ENCODE measurements around the gene BTN3A1. TPM values are rescaled to one million over a fixed set of nuclear protein-coding genes. Genes with fewer than 3 reads are reported as not detected.
"Not testable (repeated sequence)": the region's sequence is repeated elsewhere in the genome, so short reads cannot be mapped to it uniquely, and the experiment has no call there.

BTN3A1 gene
- total RNA-seq, 4 donors from 2014 or later, result 34.9 to 84.2 (median 48.5) TPM

GRCh38 chr6:26372308-26373144 is 29.5 kb upstream of the BTN3A1 start:
- TF ChIP-seq CTCF (IDR thresholded peaks at IDR 0.05), result no peak
- no peak for TF ChIP-seq POLR2A (IDR thresholded peaks at IDR 0.05)
- no peaks in the 10 kb centered on the region for H3K9me3 ChIP-seq
- no peak for DNase-seq
- no peak overlapping the region for H3K4me3 ChIP-seq
- no peak overlapping the region for H3K27ac ChIP-seq
- peaks cover 0 to 5% (median 0%) of the 10 kb centered on the region in 4 donors for H3K4me1 ChIP-seq
- peaks cover 0 to 56% (median 0%) of the 10 kb centered on the region in 3 donors for H3K36me3 ChIP-seq
- no peaks in the 10 kb centered on the region for H3K27me3 ChIP-seq

GRCh38 chr6:26375270-26375669 is 26.8 kb upstream of the BTN3A1 start:
- no peak for TF ChIP-seq POLR2A (IDR thresholded peaks at IDR 0.05)
- TF ChIP-seq CTCF (IDR thresholded peaks at IDR 0.05), result no peak
- Histone ChIP-seq H3K27ac (no peak overlapping the region), H3K36me3 (peaks cover 0 to 45% (median 0%) of the 10 kb centered on the region in 3 donors), H3K27me3 (no peaks in the 10 kb centered on the region), H3K4me1 (no peaks in the 10 kb centered on the region), H3K9me3 (no peaks in the 10 kb centered on the region), H3K4me3 (no peak overlapping the region)
- no peak for DNase-seq

DNA sequence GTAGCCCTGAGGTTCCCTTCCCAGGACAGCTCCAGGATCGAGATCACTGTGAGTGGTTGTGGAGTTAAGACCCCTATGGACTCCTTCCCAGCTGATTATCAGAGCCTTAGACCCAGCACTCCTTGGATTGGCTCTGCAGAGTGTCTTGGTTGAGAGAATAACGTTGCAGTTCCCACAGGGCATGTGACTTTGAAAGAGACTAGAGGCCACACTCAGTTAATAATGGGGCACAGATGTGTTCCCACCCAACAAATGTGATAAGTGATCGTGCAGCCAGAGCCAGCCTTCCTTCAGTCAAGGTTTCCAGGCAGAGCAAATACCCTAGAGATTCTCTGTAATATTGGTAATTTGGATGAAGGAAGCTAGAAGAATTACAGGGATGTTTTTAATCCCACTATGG is 24.4 kb upstream of the BTN3A1 start:
- TF ChIP-seq POLR2A (IDR thresholded peaks at IDR 0.05) (no peak), CTCF (IDR thresholded peaks at IDR 0.05) (no peak)

DNA sequence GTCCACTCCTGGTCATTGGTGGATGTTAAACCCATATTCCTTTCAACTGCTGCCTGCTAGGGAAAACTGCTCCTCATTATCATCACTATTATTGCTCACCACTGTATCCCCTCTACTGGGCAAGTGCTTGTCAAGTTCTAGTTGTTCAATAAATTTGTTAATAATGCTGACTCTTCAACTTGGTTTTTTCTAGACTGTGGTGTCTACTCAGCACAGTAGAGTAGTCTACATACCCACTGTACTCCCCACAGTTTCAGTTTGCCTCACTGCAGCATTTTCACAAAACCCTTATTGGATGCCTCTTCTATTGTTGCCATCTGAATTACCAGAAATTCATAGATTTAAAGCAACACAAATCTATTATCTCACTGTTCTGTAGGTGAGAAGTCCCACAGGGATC is 23.9 kb upstream of the BTN3A1 start:
- not testable (repeated sequence) for H3K9me3 ChIP-seq, DNase-seq, H3K27me3 ChIP-seq, H3K4me1 ChIP-seq, H3K27ac ChIP-seq, H3K4me3 ChIP-seq
- peaks cover 0 to 24% (median 0%) of the 10 kb centered on the region in 3 donors for H3K36me3 ChIP-seq

More for the DNA sequence above, 24.4 kb upstream of the BTN3A1 start:
- Histone ChIP-seq H3K4me1 (no peaks in the 10 kb centered on the region), H3K4me3 (no peak overlapping the region), H3K27me3 (no peaks in the 10 kb centered on the region), H3K27ac (no peak overlapping the region), H3K36me3 (peaks cover 0 to 27% (median 0%) of the 10 kb centered on the region in 3 donors), H3K9me3 (no peaks in the 10 kb centered on the region)
- DNase-seq, result no peak

GRCh38 chr6:26379292-26379691 is 22.8 kb upstream of the BTN3A1 start:
- Histone ChIP-seq H3K9me3 (no peaks in the 10 kb centered on the region), H3K36me3 (peaks cover 0 to 17% (median 0%) of the 10 kb centered on the region in 3 donors), H3K4me3 (no peak overlapping the region), H3K27me3 (no peaks in the 10 kb centered on the region), H3K27ac (no peak overlapping the region), H3K4me1 (peaks cover 0 to 10% (median under 1%) of the 10 kb centered on the region in 4 donors)
- DNase-seq, result no peak
- TF ChIP-seq CTCF (IDR thresholded peaks at IDR 0.05) (no peak), POLR2A (IDR thresholded peaks at IDR 0.05) (no peak)

GRCh38 chr6:26379740-26380139 is 22.3 kb upstream of the BTN3A1 start:
- DNase-seq, result no peak

More at GRCh38 chr6:26379740-26380139, 22.3 kb upstream of the BTN3A1 start:
- Histone ChIP-seq H3K9me3 (no peaks in the 10 kb centered on the region), H3K36me3 (peaks cover 0 to 12% (median 0%) of the 10 kb centered on the region in 3 donors), H3K27me3 (no peaks in the 10 kb centered on the region), H3K4me1 (peaks cover 0 to 10% (median 3%) of the 10 kb centered on the region in 4 donors), H3K4me3 (no peak overlapping the region), H3K27ac (no peak overlapping the region)
- TF ChIP-seq CTCF (IDR thresholded peaks at IDR 0.05) (no peak), POLR2A (IDR thresholded peaks at IDR 0.05) (no peak)
